ENCODE measurements around the gene CTXN3. TPM values are rescaled to one million over a fixed set of nuclear protein-coding genes. Genes with fewer than 3 reads are reported as not detected.

CTXN3 gene
- total and polyA plus RNA-seq, 2 donors (not counting 3 experiments of a cell fraction or from before 2014, with no cell fraction given): not detected

- no peaks in the 10 kb centered on the region for H3K9me1 ChIP-seq (replicated peaks; ENCODE audit: control insufficient read depth, extremely low read depth, insufficient read depth, low read length)
- TF ChIP-seq MYC (IDR thresholded peaks at IDR 0.05; ENCODE audit: low read depth, low read length) (no peak), POLR2A (IDR thresholded peaks at IDR 0.05; ENCODE audit: low read depth, low read length) (no peak), FOS (IDR thresholded peaks at IDR 0.05; ENCODE audit: borderline replicate concordance, insufficient read depth, low read length) (no peak), JUN (IDR thresholded peaks at IDR 0.05; ENCODE audit: borderline replicate concordance, insufficient read depth, insufficient read length, low read depth) (no peak), GATA2 (IDR thresholded peaks at IDR 0.05; ENCODE audit: insufficient read depth, insufficient read length, low read depth, low read length) (no peak), EZH2 (IDR thresholded peaks at IDR 0.05; ENCODE audit: borderline replicate concordance, low read depth, low read length, severe bottlenecking) (no peak), POLR2AphosphoS5 (IDR thresholded peaks at IDR 0.05; ENCODE audit: insufficient read depth, low read depth, low read length) (no peak)
- TF ChIP-seq, protein P1, sequence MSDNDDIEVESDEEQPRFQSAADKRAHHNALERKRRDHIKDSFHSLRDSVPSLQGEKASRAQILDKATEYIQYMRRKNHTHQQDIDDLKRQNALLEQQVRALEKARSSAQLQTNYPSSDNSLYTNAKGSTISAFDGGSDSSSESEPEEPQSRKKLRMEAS (IDR thresholded peaks at IDR 0.05; ENCODE audit: insufficient read depth, insufficient read length): no peak
- dilution Hi-C loops (cut with MboI; ENCODE audit: extremely low pct_ligation_motif_present, low sequenced_read_pairs) (no loop called here), intact Hi-C loops (cut with micrococcal nuclease) (no loop called here)
- H3K4me1 ChIP-seq (ENCODE audit: control insufficient read depth, extremely low read depth, insufficient read depth, low read length): no peaks in the 10 kb centered on the region
- no peaks in the 10 kb centered on the region for H3K9me3 ChIP-seq (replicated peaks; ENCODE audit: control insufficient read depth, insufficient read depth, low read length)
- no peaks in the 10 kb centered on the region for H4K20me1 ChIP-seq (replicated peaks; ENCODE audit: control insufficient read depth, extremely low read depth, insufficient read depth, low read length)
- H2AFZ ChIP-seq (ENCODE audit: low read depth, low read length): no peak overlapping the region
- H3K27ac ChIP-seq (ENCODE audit: insufficient read depth, low read depth, low read length): no peak overlapping the region
- H3K79me2 ChIP-seq (ENCODE audit: control insufficient read depth, insufficient read depth, low read length): no peaks in the 10 kb centered on the region
- no peaks in the 10 kb centered on the region for H3K36me3 ChIP-seq (ENCODE audit: control insufficient read depth in 2 of 2, extremely low read depth in 1 of 2, insufficient read depth in 2 of 2, low read length in 2 of 2)
- DNase-seq (ENCODE audit: low read depth, low spot score) (no peak), FAIRE-seq (no peak)
- no peak overlapping the region for H3K9ac ChIP-seq (replicated peaks; ENCODE audit: extremely low read depth, insufficient read depth, low read length)
- H3K4me3 ChIP-seq (replicated peaks in 1 of 3; ENCODE audit: insufficient read depth in 1 of 3, low read depth in 1 of 3, low read length in 3 of 3): no peak overlapping the region
- no peak overlapping the region for H3K4me2 ChIP-seq (ENCODE audit: insufficient read depth, low read length)
- no TSS peak for BruUV-seq (replicated peaks)
- peaks cover 0 to 4% of the 10 kb centered on the region in 2 experiments for H3K27me3 ChIP-seq (ENCODE audit: control insufficient read depth in 2 of 2, insufficient read depth in 2 of 2, low read length in 2 of 2)
- ChIA-PET CTCF (no interaction called here), POLR2A (no interaction called here)
Observed at GRCh38 chr5:127619908-127620479, 28.9 kb upstream of the CTXN3 start.
